ENCODE measurements around the gene ZCCHC7.

DNA sequence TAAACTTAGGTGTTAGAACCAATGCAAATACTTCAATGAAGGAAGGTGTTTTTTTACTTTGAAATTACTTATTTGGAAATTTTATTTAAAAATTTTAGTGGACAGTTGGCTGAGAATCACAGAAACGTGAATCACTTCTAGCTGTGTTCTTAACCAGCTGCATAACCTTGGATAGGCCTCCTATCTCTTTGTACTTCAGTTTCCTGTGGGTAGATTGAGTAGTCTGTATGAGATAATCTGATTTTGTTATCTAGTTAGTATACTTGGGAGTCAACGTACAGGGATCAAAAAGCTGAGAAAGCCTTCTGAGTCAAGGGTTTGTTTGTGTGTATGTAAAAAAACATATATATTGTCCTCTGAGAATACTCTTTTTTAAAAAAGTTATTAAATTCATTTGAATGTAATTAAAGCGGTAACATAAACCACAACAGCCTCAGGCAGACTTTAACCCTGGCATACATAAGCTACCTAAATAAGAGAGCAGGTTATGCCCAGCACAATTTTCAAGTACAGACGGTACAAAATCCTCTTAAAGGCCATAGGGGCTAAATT, 38.1 kb upstream of the ZCCHC7 start:
- TF ChIP-seq, protein P1, sequence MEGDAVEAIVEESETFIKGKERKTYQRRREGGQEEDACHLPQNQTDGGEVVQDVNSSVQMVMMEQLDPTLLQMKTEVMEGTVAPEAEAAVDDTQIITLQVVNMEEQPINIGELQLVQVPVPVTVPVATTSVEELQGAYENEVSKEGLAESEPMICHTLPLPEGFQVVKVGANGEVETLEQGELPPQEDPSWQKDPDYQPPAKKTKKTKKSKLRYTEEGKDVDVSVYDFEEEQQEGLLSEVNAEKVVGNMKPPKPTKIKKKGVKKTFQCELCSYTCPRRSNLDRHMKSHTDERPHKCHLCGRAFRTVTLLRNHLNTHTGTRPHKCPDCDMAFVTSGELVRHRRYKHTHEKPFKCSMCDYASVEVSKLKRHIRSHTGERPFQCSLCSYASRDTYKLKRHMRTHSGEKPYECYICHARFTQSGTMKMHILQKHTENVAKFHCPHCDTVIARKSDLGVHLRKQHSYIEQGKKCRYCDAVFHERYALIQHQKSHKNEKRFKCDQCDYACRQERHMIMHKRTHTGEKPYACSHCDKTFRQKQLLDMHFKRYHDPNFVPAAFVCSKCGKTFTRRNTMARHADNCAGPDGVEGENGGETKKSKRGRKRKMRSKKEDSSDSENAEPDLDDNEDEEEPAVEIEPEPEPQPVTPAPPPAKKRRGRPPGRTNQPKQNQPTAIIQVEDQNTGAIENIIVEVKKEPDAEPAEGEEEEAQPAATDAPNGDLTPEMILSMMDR (IDR thresholded peaks at IDR 0.05): no peak
- no peak for TF ChIP-seq POLR2A (IDR thresholded peaks at IDR 0.05)

All from thyroid gland (tissue), 4 donors.